ENCODE results near the gene ITGB4. TPM values are rescaled to one million over a fixed set of nuclear protein-coding genes. Genes with fewer than 3 reads are reported as not detected.

ITGB4 gene
- total and polyA plus RNA-seq, 2 of the 13 experiments (the other 11 are each of a cell fraction or from before 2014, with no cell fraction given), result 6.9 to 14.5 TPM

DNA sequence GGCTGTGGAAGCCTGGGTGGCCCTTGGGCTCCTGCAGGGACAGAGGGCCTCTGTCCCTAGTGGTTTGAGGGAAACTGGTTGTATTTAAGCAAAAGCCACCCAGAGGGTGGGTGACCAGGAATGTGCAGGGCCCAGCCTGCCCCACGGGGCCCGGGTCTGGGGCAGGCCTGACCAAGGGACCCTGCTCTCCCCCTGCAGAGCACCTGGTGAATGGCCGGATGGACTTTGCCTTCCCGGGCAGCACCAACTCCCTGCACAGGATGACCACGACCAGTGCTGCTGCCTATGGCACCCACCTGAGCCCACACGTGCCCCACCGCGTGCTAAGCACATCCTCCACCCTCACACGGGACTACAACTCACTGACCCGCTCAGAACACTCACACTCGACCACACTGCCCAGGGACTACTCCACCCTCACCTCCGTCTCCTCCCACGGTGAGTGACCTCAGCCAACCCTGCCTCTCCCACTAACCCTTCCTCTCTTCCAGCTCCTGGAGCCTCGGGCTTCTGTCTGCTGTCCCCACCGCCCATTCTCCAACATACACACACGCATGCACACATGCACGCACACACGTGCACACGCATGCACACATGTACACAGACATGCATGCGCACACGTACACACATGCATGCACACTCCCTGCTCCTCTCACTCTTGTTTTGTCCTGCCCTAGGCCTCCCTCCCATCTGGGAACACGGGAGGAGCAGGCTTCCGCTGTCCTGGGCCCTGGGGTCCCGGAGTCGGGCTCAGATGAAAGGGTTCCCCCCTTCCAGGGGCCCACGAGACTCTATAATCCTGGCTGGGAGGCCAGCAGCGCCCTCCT, 33.3 kb downstream of the ITGB4 start (continued):
- TF ChIP-seq NFKBIZ (CRISPR knock-in tag; IDR thresholded peaks at IDR 0.05) (peak; percentile 63; the same call in 1 of the 2 replicates), SIX4 (CRISPR knock-in tag; IDR thresholded peaks at IDR 0.05) (0 out of 2 replicates have a peak, but pooled peaks have one; percentile 20), SMARCC2 (IDR thresholded peaks at IDR 0.05) (no peak), ZNF230 (CRISPR knock-in tag; IDR thresholded peaks at IDR 0.05) (0 out of 2 replicates have a peak, but pooled peaks have one; percentile 31), ZSCAN29 (CRISPR knock-in tag; conservative IDR thresholded peaks at IDR 0.05) (no peak), EEA1 (CRISPR knock-in tag; IDR thresholded peaks at IDR 0.05; ENCODE audit: borderline replicate concordance) (no peak), ZNF816 (CRISPR knock-in tag; IDR thresholded peaks at IDR 0.05; ENCODE audit: borderline replicate concordance) (peak; percentile 11; the same call in 1 of the 2 replicates), LCORL (IDR thresholded peaks at IDR 0.05) (0 out of 2 replicates have a peak, but pooled peaks have one; percentile 4), LCORL (CRISPR knock-in tag; IDR thresholded peaks at IDR 0.05) (peak; percentile 97), ZNF10 (CRISPR knock-in tag; IDR thresholded peaks at IDR 0.05; ENCODE audit: borderline replicate concordance, low read depth) (no peak; the same call in 1 of the 2 replicates), U2AF1 (optimal IDR thresholded peaks at IDR 0.05; ENCODE audit: low read depth, low read length) (peak; percentile 67), ZSCAN12 (CRISPR knock-in tag; IDR thresholded peaks at IDR 0.05) (no peak), ZNF792 (CRISPR knock-in tag; IDR thresholded peaks at IDR 0.05) (no peak; the same call in 1 of the 2 replicates), SMAD9 (CRISPR knock-in tag; IDR thresholded peaks at IDR 0.05) (no peak), ERF (CRISPR knock-in tag; IDR thresholded peaks at IDR 0.05) (peak; percentile 71; the same call in 1 of the 2 replicates), MATR3 (CRISPR knock-in tag; IDR thresholded peaks at IDR 0.05) (no peak), SETDB1 (CRISPR knock-in tag; IDR thresholded peaks at IDR 0.05; ENCODE audit: borderline replicate concordance) (no peak), KDM6A (CRISPR knock-in tag; IDR thresholded peaks at IDR 0.05; ENCODE audit: low read depth) (no peak), ZNF468 (CRISPR knock-in tag; IDR thresholded peaks at IDR 0.05) (peak; percentile 54; the same call in 1 of the 2 replicates), ISL2 (CRISPR knock-in tag; IDR thresholded peaks at IDR 0.05) (no peak), ZNF589 (CRISPR knock-in tag; conservative IDR thresholded peaks at IDR 0.05) (peak; percentile 94)
- TF ChIP-seq, protein P1, sequence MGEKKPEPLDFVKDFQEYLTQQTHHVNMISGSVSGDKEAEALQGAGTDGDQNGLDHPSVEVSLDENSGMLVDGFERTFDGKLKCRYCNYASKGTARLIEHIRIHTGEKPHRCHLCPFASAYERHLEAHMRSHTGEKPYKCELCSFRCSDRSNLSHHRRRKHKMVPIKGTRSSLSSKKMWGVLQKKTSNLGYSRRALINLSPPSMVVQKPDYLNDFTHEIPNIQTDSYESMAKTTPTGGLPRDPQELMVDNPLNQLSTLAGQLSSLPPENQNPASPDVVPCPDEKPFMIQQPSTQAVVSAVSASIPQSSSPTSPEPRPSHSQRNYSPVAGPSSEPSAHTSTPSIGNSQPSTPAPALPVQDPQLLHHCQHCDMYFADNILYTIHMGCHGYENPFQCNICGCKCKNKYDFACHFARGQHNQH (CRISPR knock-in tag; IDR thresholded peaks at IDR 0.05), result peak; percentile 63
- TF ChIP-seq, protein P2, sequence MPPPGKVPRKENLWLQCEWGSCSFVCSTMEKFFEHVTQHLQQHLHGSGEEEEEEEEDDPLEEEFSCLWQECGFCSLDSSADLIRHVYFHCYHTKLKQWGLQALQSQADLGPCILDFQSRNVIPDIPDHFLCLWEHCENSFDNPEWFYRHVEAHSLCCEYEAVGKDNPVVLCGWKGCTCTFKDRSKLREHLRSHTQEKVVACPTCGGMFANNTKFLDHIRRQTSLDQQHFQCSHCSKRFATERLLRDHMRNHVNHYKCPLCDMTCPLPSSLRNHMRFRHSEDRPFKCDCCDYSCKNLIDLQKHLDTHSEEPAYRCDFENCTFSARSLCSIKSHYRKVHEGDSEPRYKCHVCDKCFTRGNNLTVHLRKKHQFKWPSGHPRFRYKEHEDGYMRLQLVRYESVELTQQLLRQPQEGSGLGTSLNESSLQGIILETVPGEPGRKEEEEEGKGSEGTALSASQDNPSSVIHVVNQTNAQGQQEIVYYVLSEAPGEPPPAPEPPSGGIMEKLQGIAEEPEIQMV (CRISPR knock-in tag; IDR thresholded peaks at IDR 0.05; ENCODE audit: low read depth), result 0 out of 2 replicates have a peak, but pooled peaks have one; percentile 62
- TF ChIP-seq, protein P3, sequence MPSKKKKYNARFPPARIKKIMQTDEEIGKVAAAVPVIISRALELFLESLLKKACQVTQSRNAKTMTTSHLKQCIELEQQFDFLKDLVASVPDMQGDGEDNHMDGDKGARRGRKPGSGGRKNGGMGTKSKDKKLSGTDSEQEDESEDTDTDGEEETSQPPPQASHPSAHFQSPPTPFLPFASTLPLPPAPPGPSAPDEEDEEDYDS (CRISPR knock-in tag; IDR thresholded peaks at IDR 0.05), result peak; percentile 66
- TF ChIP-seq, protein P4, sequence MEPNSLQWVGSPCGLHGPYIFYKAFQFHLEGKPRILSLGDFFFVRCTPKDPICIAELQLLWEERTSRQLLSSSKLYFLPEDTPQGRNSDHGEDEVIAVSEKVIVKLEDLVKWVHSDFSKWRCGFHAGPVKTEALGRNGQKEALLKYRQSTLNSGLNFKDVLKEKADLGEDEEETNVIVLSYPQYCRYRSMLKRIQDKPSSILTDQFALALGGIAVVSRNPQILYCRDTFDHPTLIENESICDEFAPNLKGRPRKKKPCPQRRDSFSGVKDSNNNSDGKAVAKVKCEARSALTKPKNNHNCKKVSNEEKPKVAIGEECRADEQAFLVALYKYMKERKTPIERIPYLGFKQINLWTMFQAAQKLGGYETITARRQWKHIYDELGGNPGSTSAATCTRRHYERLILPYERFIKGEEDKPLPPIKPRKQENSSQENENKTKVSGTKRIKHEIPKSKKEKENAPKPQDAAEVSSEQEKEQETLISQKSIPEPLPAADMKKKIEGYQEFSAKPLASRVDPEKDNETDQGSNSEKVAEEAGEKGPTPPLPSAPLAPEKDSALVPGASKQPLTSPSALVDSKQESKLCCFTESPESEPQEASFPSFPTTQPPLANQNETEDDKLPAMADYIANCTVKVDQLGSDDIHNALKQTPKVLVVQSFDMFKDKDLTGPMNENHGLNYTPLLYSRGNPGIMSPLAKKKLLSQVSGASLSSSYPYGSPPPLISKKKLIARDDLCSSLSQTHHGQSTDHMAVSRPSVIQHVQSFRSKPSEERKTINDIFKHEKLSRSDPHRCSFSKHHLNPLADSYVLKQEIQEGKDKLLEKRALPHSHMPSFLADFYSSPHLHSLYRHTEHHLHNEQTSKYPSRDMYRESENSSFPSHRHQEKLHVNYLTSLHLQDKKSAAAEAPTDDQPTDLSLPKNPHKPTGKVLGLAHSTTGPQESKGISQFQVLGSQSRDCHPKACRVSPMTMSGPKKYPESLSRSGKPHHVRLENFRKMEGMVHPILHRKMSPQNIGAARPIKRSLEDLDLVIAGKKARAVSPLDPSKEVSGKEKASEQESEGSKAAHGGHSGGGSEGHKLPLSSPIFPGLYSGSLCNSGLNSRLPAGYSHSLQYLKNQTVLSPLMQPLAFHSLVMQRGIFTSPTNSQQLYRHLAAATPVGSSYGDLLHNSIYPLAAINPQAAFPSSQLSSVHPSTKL (CRISPR knock-in tag; IDR thresholded peaks at IDR 0.05), result no peak; the same call in none of the 2 replicates
